Prostate gland (tissue), 2 donors: ENCODE results near the gene SH2D4B. TPM values are rescaled to one million over a fixed set of nuclear protein-coding genes. Genes with fewer than 3 reads are reported as not detected.
A peak's percentile ranks its signal among the peaks of the same experiment; 100 is the strongest.

Experiments used
- DNase-seq: peaks from one replicate; pipeline ENCODE4 v3.0.0-alpha.2; 2019; ENCODE audit warnings: low spot score
- H3K27ac ChIP-seq, 2 donors: fragments of 200-600 bp; sonication (generic); 2 replicates each; pipeline ENCODE4 v1.5.1; 2017 to 2019
- H3K27me3 ChIP-seq: fragments of 200-600 bp; sonication (generic); replicated peaks from 2 replicates; pipeline ENCODE4 v1.5.1; 2019; ENCODE audit not compliant: insufficient read depth
- H3K36me3 ChIP-seq, 2 donors: fragments of 200-600 bp; sonication (generic); 1 replicate in 1 of 2; 2 replicates in 1 of 2; pipeline versions ENCODE4 v1.5.1 to v1.8.1; 2017 to 2019
- H3K4me1 ChIP-seq: fragments of 200-600 bp; sonication (generic); replicated peaks from 2 replicates; pipeline ENCODE4 v1.5.1; 2019
- H3K4me3 ChIP-seq, 2 donors: fragments of 200-600 bp; sonication (generic); 2 replicates each; pipeline ENCODE4 v1.5.1; 2017 to 2019
- H3K9me3 ChIP-seq: fragments of 200-600 bp; sonication (generic); 2 replicates; pipeline ENCODE4 v1.5.1; 2017
- CTCF ChIP-seq, 4 experiments: fragments of 200-600 bp in 2 of 4; fragments of 450-650 bp in 2 of 4; sonication (generic) in 2 of 4; IDR thresholded peaks; 1 replicate in 3 of 4; 2 replicates in 1 of 4; pipeline ENCODE4 v1.5.1; 2016 to 2019; ENCODE audit warnings: antibody characterized with exemption in 4 of 4, mild to moderate bottlenecking in 2 of 4, moderate library complexity in 2 of 4
- POLR2A ChIP-seq: fragments of 450-650 bp; IDR thresholded peaks from one replicate; pipeline ENCODE4 v1.6.1; 2016; ENCODE audit warnings: antibody characterized with exemption, mild to moderate bottlenecking
- POLR2AphosphoS5 ChIP-seq: sonication (generic); formaldehyde crosslinking; IDR thresholded peaks from one replicate; pipeline ENCODE4 v1.6.1; 2017; ENCODE audit warnings: antibody characterized with exemption
- WGBS: methylation state at CpG from one replicate; pipeline ENCODE4 v1.1.5; 2018; 5-methylcytosine and 5-hydroxymethylcytosine counted together
- intact Hi-C: fragments of 100-400 bp; cut with DNase I; formaldehyde crosslinking; loops from one replicate; pipeline ENCODE4 v1.14.2; 2022
- total RNA-seq, 2 donors: library from RNA; depleted of rRNA; stranded (reverse); fragments of >200 nt; gene quantifications; one replicate each; pipeline ENCODE4 v1.1.0, GENCODE V29; 2016

SH2D4B gene
- total RNA-seq, 2 donors from 2014 or later: 0.40 TPM; not detected in 1

- Histone ChIP-seq H3K36me3 (no peaks in the 10 kb centered on the region), H3K4me1 (no peaks in the 10 kb centered on the region), H3K27ac (no peak overlapping the region), H3K4me3 (no peak overlapping the region), H3K9me3 (no peaks in the 10 kb centered on the region), H3K27me3 (no peaks in the 10 kb centered on the region)
- peak; percentile 30 for DNase-seq
- TF ChIP-seq POLR2AphosphoS5: no peak
- TF ChIP-seq POLR2A: no peak
- no peak for TF ChIP-seq CTCF (IDR thresholded peaks at IDR 0.05)
- intact Hi-C loops: no loop called here
- WGBS: 36% methylated on average over 8 of the region's 8 CpGs
Observed at GRCh38 chr10:80613466-80614170, 75.9 kb downstream of the SH2D4B start.

DNA sequence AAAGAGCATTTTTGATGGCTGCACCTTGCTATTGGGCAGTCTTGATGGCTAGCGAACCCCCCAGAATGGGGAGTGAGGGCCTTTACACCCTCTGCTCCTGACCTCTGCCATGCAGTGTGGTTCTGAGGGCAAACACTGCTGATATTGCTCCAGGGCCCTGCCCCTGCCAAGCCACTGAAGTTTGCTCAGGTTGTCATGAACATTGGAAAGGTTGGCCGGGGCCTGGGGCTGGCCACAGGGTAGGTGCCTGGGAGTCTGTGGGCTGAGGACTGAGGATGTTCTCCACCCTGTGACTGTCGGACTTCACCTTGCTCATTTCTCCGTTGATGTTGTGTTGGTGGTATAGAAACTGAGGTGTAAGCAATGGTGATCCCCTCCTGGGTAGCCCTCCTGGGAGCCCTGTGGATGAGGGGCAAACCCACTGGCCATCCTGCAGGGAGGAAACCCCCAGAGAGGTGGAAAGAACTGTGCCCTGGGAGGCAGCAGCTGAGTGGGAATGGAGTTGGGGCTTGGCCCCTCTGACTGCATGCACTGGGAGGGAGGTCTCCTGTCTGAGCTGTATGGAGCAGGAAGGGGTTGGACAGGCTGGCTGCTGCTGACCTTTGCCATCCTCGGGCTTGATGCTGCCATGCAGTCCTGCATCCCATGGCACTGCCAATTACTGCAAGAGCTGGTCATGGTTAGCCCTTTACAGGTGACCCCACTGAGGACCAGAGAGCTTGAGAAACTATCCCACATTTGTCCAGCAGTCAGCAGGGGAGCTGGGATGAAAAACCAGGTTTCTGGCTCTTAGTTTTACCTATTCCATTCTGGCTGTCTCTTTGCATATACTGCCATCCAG, 77.1 kb downstream of the SH2D4B start:
- Histone ChIP-seq H3K27me3 (no peaks in the 10 kb centered on the region), H3K4me3 (no peak overlapping the region), H3K27ac (no peak overlapping the region), H3K36me3 (no peaks in the 10 kb centered on the region), H3K9me3 (no peaks in the 10 kb centered on the region), H3K4me1 (no peaks in the 10 kb centered on the region)
- 94% methylated on average over 5 of the region's 5 CpGs for WGBS
- TF ChIP-seq POLR2A (no peak), CTCF (IDR thresholded peaks at IDR 0.05) (no peak), POLR2AphosphoS5 (no peak)
- DNase-seq: no peak
- intact Hi-C loops: no loop called here

GRCh38 chr10:80617807-80618206, 80.1 kb downstream of the SH2D4B start:
- Histone ChIP-seq H3K36me3 (no peaks in the 10 kb centered on the region), H3K9me3 (no peaks in the 10 kb centered on the region), H3K4me3 (no peak overlapping the region), H3K4me1 (no peaks in the 10 kb centered on the region), H3K27me3 (no peaks in the 10 kb centered on the region), H3K27ac (no peak overlapping the region)
- no peak for DNase-seq
- intact Hi-C loops: no loop called here
- WGBS: 95% methylated on average over 3 of the region's 3 CpGs
- no peak for TF ChIP-seq POLR2A

DNA sequence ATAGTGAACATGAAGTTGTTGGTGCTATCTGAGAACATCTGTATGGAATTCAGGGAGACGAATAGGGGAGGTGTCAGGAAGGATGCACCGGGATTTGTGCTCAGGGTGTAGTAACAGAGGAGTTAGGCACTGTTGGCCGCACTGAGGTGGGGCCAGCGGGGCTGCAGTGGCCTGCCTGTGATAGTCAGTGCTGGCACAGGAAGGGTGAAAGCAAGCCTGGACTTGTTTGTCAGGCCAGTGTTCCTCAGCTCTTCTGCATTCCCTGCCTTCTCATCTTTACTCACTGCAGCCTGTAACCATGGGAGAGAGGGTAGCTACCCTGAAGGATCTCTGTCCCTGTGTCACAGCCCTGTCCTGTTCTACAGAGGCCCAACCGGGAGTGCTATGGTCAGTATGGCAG, 81.3 kb downstream of the SH2D4B start:
- no peaks in the 10 kb centered on the region for H3K27me3 ChIP-seq
- H3K9me3 ChIP-seq: no peaks in the 10 kb centered on the region
- no peak for DNase-seq
- 82% methylated on average over 5 of the region's 5 CpGs for WGBS
- no peak overlapping the region for H3K27ac ChIP-seq
- TF ChIP-seq CTCF (IDR thresholded peaks at IDR 0.05) (no peak), POLR2A (no peak), POLR2AphosphoS5 (no peak)
- intact Hi-C loops: no loop called here
- H3K36me3 ChIP-seq: no peaks in the 10 kb centered on the region
- H3K4me1 ChIP-seq: no peaks in the 10 kb centered on the region
- H3K4me3 ChIP-seq: no peak overlapping the region

DNA sequence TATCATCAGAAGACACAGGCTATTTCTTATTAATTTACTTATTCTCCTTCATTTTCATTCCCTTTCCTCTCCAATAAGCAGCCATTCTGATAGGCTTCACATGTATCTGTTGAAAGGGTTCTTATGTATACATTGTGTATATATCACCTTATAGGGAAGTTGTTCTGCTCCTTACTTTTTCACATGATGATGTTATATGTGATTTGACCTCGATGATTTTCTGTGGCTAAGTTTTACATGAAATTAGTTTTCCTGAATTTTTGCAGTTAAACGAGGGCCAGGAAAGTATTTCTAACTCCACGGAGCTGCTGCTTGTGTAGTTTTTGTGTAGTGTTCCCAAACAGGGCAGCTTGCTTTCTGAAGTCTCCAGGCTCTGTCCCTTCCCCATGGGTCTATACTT, 84.5 kb downstream of the SH2D4B start:
- H3K27ac ChIP-seq: no peak overlapping the region
- intact Hi-C loops: no loop called here
- DNase-seq: no peak
- H3K4me1 ChIP-seq: no peaks in the 10 kb centered on the region
- no peaks in the 10 kb centered on the region for H3K9me3 ChIP-seq
- H3K27me3 ChIP-seq: no peaks in the 10 kb centered on the region
- H3K36me3 ChIP-seq: no peaks in the 10 kb centered on the region
- H3K4me3 ChIP-seq: no peak overlapping the region
- no peak for TF ChIP-seq CTCF (IDR thresholded peaks at IDR 0.05)
- no peak for TF ChIP-seq POLR2AphosphoS5
- no peak for TF ChIP-seq POLR2A
- 84% methylated on average over 3 of the region's 3 CpGs for WGBS
